K562 (cell line): ENCODE data around the gene SMIM41. TPM values are rescaled to one million over a fixed set of nuclear protein-coding genes. Genes with fewer than 3 reads are reported as not detected.

ENCODE experiments used
- ATF7 ChIP-seq: fragments of 450-650 bp; IDR thresholded peaks from 2 replicates; pipeline ENCODE4 v1.7.1; 2014; ENCODE audit warnings: mild to moderate bottlenecking, moderate library complexity
- ESRRA ChIP-seq: fragments of 450-650 bp; IDR thresholded peaks from 2 replicates; pipeline ENCODE4 v1.6.1; 2014; ENCODE audit warnings: low read depth, mild to moderate bottlenecking, moderate library complexity, borderline replicate concordance
- RAD51 ChIP-seq: fragments of 450-650 bp; IDR thresholded peaks from 2 replicates; pipeline ENCODE4 v1.7.1; 2016; ENCODE audit warnings: low read depth, mild to moderate bottlenecking, borderline replicate concordance
- polyA plus RNA-seq, 8 experiments: library from polyadenylated mRNA; depleted of rRNA in 4 of 8; stranded (reverse) in 5 of 8; unstranded in 3 of 8; fragments of >200 nt; fragmentation: Nextera tagmentation in 2 of 8; fragmentation: Illumina TruSeq in 1 of 8; extraction: Ambion mirVana in 2 of 8; extraction: Trizol in 1 of 8; gene quantifications; 2 replicates each; pipeline versions ENCODE4 v1.2.1 to v1.2.3, GENCODE V29; 2011 to 2014; ENCODE audit warnings: inconsistent platforms in 1 of 8, missing spikeins in 1 of 8
- total RNA-seq, 7 experiments: library from RNA; depleted of rRNA in 6 of 7; stranded (reverse); fragments of >200 nt in 6 of 7; fragmentation: Illumina TruSeq in 2 of 7; extraction: Trizol in 2 of 7; gene quantifications; 2 replicates each; pipeline versions ENCODE4 v1.2.1 to v1.2.3, GENCODE V29; 2011 to 2021; ENCODE audit warnings: low replicate concordance in 1 of 7
- TF ChIP-seq, protein P1 (sequence below): sonication (generic); formaldehyde crosslinking; IDR thresholded peaks from 2 replicates; pipeline ENCODE4 v1.8.1; 2022; ENCODE audit warnings: missing genetic modification reagents
- TF ChIP-seq, protein P2 (sequence below): fragments of 150-350 bp; IDR thresholded peaks from 2 replicates; pipeline ENCODE4 v1.6.1; 2014; ENCODE audit warnings: low read depth, mild to moderate bottlenecking, low read length, borderline replicate concordance
- TF ChIP-seq, protein P3 (sequence below): sonication (generic); formaldehyde crosslinking; IDR thresholded peaks from 2 replicates; pipeline ENCODE4 v1.8.0; 2022; ENCODE audit warnings: mild to moderate bottlenecking, missing genetic modification reagents

SMIM41 gene
- total and polyA plus RNA-seq, 9 of the 15 experiments (the other 6 are each of a cell fraction or from before 2014, with no cell fraction given) = not detected

DNA sequence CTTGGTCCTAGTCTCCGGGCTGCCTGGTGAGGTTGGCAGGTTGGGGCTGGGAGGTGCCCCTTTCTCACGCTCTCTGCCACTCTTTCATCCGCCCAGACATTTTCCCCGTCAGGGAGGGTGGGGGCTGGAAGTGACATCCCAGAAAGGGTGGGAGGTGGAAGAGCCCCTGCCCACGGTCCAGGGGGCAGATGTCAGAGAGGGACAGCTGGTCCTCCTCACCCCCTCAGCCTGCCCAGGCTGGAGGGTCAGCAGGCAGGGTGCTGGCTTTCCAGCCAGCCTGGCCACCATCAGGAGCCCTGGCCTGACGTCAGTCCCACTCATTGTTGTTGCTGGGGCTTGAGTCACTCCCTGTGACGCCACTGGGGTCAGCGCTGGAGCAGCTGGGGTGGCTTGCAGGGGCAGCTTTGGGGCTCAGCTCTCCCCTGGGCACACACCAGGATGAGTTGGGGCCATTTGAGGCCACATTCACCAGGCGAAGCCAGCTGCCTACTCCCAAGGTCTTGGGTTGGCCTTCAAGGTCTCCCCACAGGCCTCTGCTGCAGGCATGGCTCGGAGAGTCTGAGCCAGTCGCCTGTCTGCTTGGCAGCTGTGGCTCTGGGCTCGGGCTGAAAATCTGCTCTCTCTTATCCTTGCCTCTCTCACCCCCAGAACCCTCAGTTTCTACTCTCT lies 15.4 kb upstream of the SMIM41 start (continued):
- TF ChIP-seq ATF7 (peak; percentile 63; the same call in 1 of the 2 replicates), ESRRA (no peak), RAD51 (no peak)
- TF ChIP-seq, protein P1, sequence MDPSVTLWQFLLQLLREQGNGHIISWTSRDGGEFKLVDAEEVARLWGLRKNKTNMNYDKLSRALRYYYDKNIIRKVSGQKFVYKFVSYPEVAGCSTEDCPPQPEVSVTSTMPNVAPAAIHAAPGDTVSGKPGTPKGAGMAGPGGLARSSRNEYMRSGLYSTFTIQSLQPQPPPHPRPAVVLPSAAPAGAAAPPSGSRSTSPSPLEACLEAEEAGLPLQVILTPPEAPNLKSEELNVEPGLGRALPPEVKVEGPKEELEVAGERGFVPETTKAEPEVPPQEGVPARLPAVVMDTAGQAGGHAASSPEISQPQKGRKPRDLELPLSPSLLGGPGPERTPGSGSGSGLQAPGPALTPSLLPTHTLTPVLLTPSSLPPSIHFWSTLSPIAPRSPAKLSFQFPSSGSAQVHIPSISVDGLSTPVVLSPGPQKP = no peak
- TF ChIP-seq, protein P2, sequence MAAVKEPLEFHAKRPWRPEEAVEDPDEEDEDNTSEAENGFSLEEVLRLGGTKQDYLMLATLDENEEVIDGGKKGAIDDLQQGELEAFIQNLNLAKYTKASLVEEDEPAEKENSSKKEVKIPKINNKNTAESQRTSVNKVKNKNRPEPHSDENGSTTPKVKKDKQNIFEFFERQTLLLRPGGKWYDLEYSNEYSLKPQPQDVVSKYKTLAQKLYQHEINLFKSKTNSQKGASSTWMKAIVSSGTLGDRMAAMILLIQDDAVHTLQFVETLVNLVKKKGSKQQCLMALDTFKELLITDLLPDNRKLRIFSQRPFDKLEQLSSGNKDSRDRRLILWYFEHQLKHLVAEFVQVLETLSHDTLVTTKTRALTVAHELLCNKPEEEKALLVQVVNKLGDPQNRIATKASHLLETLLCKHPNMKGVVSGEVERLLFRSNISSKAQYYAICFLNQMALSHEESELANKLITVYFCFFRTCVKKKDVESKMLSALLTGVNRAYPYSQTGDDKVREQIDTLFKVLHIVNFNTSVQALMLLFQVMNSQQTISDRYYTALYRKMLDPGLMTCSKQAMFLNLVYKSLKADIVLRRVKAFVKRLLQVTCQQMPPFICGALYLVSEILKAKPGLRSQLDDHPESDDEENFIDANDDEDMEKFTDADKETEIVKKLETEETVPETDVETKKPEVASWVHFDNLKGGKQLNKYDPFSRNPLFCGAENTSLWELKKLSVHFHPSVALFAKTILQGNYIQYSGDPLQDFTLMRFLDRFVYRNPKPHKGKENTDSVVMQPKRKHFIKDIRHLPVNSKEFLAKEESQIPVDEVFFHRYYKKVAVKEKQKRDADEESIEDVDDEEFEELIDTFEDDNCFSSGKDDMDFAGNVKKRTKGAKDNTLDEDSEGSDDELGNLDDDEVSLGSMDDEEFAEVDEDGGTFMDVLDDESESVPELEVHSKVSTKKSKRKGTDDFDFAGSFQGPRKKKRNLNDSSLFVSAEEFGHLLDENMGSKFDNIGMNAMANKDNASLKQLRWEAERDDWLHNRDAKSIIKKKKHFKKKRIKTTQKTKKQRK = no peak
- TF ChIP-seq, protein P3, sequence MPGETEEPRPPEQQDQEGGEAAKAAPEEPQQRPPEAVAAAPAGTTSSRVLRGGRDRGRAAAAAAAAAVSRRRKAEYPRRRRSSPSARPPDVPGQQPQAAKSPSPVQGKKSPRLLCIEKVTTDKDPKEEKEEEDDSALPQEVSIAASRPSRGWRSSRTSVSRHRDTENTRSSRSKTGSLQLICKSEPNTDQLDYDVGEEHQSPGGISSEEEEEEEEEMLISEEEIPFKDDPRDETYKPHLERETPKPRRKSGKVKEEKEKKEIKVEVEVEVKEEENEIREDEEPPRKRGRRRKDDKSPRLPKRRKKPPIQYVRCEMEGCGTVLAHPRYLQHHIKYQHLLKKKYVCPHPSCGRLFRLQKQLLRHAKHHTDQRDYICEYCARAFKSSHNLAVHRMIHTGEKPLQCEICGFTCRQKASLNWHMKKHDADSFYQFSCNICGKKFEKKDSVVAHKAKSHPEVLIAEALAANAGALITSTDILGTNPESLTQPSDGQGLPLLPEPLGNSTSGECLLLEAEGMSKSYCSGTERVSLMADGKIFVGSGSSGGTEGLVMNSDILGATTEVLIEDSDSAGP (CRISPR knock-in tag) = no peak
